Endothelial cell (in vitro differentiated cells): ENCODE data around the gene MEN1. TPM values are rescaled to one million over a fixed set of nuclear protein-coding genes. Genes with fewer than 3 reads are reported as not detected.
"Not testable (repeated sequence)": the region's sequence is repeated elsewhere in the genome, so short reads cannot be mapped to it uniquely, and the experiment has no call there.

ENCODE experiments used
- DNase-seq: peaks from one replicate; pipeline ENCODE4 v3.0.0; 2021; ENCODE audit warnings: low spot score
- H3K27ac Mint-ChIP-seq: one replicate; pipeline ENCODE4 v1.8.0; 2021; ENCODE audit warnings: mixed read lengths, inconsistent platforms; ENCODE audit not compliant: unreplicated experiment
- H3K27me3 Mint-ChIP-seq: one replicate; pipeline ENCODE4 v1.8.0; 2021; ENCODE audit warnings: mild to moderate bottlenecking, moderate library complexity, mixed read lengths, inconsistent platforms; ENCODE audit not compliant: unreplicated experiment
- H3K36me3 Mint-ChIP-seq: one replicate; pipeline ENCODE4 v1.8.0; 2021; ENCODE audit warnings: mild to moderate bottlenecking, low read depth, mixed read lengths, inconsistent platforms; ENCODE audit not compliant: unreplicated experiment
- H3K4me1 Mint-ChIP-seq: one replicate; pipeline ENCODE4 v1.8.0; 2021; ENCODE audit warnings: mild to moderate bottlenecking, mixed read lengths, inconsistent platforms; ENCODE audit not compliant: unreplicated experiment
- H3K4me3 Mint-ChIP-seq: one replicate; pipeline ENCODE4 v1.8.0; 2021; ENCODE audit warnings: mild to moderate bottlenecking, mixed read lengths, inconsistent platforms; ENCODE audit not compliant: unreplicated experiment
- H3K9me3 Mint-ChIP-seq: one replicate; pipeline ENCODE4 v1.8.0; 2021; ENCODE audit warnings: mixed read lengths, inconsistent platforms; ENCODE audit not compliant: unreplicated experiment
- total RNA-seq: library from RNA; stranded (reverse); fragmentation: NEBNext Ultra II Directional; extraction: Animal tissue kit (Norgen Biotek cat#: 25700); gene quantifications from one replicate; pipeline ENCODE4 v1.2.1, GENCODE V29; 2021; ENCODE audit not compliant: unreplicated experiment
- TF ChIP-seq, protein P1 (sequence below): fragments of 200-600 bp; sonication (generic); IDR thresholded peaks from one replicate; pipeline ENCODE4 v1.5.0; 2021; ENCODE audit warnings: antibody characterized with exemption; ENCODE audit not compliant: unreplicated experiment

MEN1 gene
- total RNA-seq, 1 donor from 2014 or later = 56.3 TPM

GRCh38 chr11:64826578-64827450, 16.5 kb upstream of the MEN1 start:
- TF ChIP-seq, protein P1, sequence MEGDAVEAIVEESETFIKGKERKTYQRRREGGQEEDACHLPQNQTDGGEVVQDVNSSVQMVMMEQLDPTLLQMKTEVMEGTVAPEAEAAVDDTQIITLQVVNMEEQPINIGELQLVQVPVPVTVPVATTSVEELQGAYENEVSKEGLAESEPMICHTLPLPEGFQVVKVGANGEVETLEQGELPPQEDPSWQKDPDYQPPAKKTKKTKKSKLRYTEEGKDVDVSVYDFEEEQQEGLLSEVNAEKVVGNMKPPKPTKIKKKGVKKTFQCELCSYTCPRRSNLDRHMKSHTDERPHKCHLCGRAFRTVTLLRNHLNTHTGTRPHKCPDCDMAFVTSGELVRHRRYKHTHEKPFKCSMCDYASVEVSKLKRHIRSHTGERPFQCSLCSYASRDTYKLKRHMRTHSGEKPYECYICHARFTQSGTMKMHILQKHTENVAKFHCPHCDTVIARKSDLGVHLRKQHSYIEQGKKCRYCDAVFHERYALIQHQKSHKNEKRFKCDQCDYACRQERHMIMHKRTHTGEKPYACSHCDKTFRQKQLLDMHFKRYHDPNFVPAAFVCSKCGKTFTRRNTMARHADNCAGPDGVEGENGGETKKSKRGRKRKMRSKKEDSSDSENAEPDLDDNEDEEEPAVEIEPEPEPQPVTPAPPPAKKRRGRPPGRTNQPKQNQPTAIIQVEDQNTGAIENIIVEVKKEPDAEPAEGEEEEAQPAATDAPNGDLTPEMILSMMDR = no peak
- Mint-ChIP-seq H3K36me3 (peaks cover 7% of the 10 kb centered on the region), H3K4me1 (peaks cover 13% of the 10 kb centered on the region), H3K27ac (no peak overlapping the region), H3K27me3 (peaks cover 11% of the 10 kb centered on the region), H3K4me3 (no peak overlapping the region), H3K9me3 (no peaks in the 10 kb centered on the region)
- no peak for DNase-seq

DNA sequence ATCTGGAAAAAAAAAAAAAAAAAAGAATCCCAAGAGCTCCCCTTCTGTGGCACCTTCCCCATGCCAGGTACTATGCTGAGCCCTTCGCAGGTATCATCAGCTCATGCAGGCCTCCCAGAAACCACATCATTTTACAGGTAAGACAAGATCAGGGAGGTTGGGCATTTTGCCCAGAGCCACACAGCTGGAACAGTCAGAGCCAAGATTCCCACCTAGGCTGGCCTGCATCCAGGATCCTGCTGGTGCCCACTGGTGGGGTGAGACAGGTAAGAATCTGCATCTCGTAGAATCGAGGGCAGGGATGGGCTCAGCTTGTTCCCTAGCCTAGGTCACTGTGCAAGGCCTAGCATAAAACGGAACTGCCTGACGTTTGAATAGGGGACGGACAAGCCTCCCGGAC, 15.7 kb upstream of the MEN1 start:
- Mint-ChIP-seq H3K4me3 (no peak overlapping the region), H3K4me1 (peaks cover 13% of the 10 kb centered on the region), H3K9me3 (no peaks in the 10 kb centered on the region), H3K27me3 (peaks cover 11% of the 10 kb centered on the region), H3K36me3 (peaks cover 5% of the 10 kb centered on the region), H3K27ac (no peak overlapping the region)
- TF ChIP-seq, protein P1 = no peak
- no peak for DNase-seq

- H3K27me3 Mint-ChIP-seq = peaks cover 9% of the 10 kb centered on the region
- TF ChIP-seq, protein P1 = no peak
- H3K27ac Mint-ChIP-seq = no peak overlapping the region
- no peak for DNase-seq
- H3K4me1 Mint-ChIP-seq = peaks cover 13% of the 10 kb centered on the region
- H3K9me3 Mint-ChIP-seq = no peaks in the 10 kb centered on the region
- no peak overlapping the region for H3K4me3 Mint-ChIP-seq
- H3K36me3 Mint-ChIP-seq = peaks cover 5% of the 10 kb centered on the region
These were observed 13.3 kb upstream of the MEN1 start for GRCh38 chr11:64823568-64824119.

DNA sequence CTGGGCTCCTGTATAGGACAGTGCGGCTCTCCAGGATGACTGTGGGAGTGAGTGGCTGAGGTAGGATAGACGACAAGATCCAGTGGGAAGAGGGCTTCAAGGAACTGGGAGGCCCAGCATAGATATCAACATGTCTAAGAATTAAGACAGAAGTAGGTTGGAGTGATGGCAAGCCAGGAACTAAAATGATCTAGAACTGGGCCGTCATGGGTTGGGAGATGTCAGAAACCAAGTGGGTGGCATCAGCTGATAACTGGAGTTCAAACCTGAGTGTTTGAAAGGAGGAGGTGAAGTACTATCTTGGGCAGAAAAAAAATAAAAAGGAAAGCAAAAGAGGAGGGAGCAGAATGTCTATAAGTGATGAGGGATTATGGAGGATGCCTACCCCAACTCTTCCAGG, 7.1 kb upstream of the MEN1 start:
- H3K27me3 Mint-ChIP-seq = peaks cover 3% of the 10 kb centered on the region
- no peaks in the 10 kb centered on the region for H3K9me3 Mint-ChIP-seq
- DNase-seq = no peak
- H3K4me3 Mint-ChIP-seq = no peak overlapping the region
- no peaks in the 10 kb centered on the region for H3K36me3 Mint-ChIP-seq
- no peak overlapping the region for H3K27ac Mint-ChIP-seq
- H3K4me1 Mint-ChIP-seq = no peaks in the 10 kb centered on the region
- TF ChIP-seq, protein P1 = no peak

- not testable (repeated sequence) for H3K4me1 Mint-ChIP-seq, H3K9me3 Mint-ChIP-seq, H3K36me3 Mint-ChIP-seq, DNase-seq, H3K4me3 Mint-ChIP-seq, H3K27ac Mint-ChIP-seq, H3K27me3 Mint-ChIP-seq
These were observed 5.1 kb upstream of the MEN1 start for GRCh38 chr11:64815433-64815832.
